DMS 273 (cell line): ENCODE results near the gene PLD1.
"Not testable (repeated sequence)": the region's sequence is repeated elsewhere in the genome, so short reads cannot be mapped to it uniquely, and the experiment has no call there.

Experiments used
- DNase-seq: peaks from one replicate; lab custom pipeline; 2025; ENCODE audit not compliant: unreplicated experiment; lab: John Stamatoyannopoulos, UW

The PLD1 gene

GRCh38 chr3:171703144-171703543 is 107.1 kb downstream of the PLD1 start:
- DNase-seq = no peak

- no peak for DNase-seq
Observed at GRCh38 chr3:171700653-171701052, 109.6 kb downstream of the PLD1 start.

- DNase-seq = no peak
Observed at GRCh38 chr3:171700157-171700556, 110.1 kb downstream of the PLD1 start.

- no peak for DNase-seq
Observed at GRCh38 chr3:171699601-171700000, 110.7 kb downstream of the PLD1 start.

- no peak for DNase-seq
Observed at GRCh38 chr3:171696805-171697204, 113.5 kb downstream of the PLD1 start.

GRCh38 chr3:171695426-171695825 is 114.9 kb downstream of the PLD1 start:
- DNase-seq = peak; percentile 35

- DNase-seq = peak; percentile 36
Observed at GRCh38 chr3:171694888-171695287, 115.4 kb downstream of the PLD1 start.

GRCh38 chr3:171692551-171692950 is 117.7 kb downstream of the PLD1 start:
- not testable (repeated sequence) for DNase-seq

- no peak for DNase-seq
Observed at GRCh38 chr3:171691485-171691884, 118.8 kb downstream of the PLD1 start.

- DNase-seq = no peak
Observed at GRCh38 chr3:171690281-171690680, 120.0 kb downstream of the PLD1 start.

GRCh38 chr3:171688593-171688992 is 121.7 kb downstream of the PLD1 start:
- no peak for DNase-seq

GRCh38 chr3:171688002-171688401 is 122.3 kb downstream of the PLD1 start:
- no peak for DNase-seq

GRCh38 chr3:171687581-171687980 is 122.7 kb downstream of the PLD1 start:
- no peak for DNase-seq

GRCh38 chr3:171687064-171687463 is 123.2 kb downstream of the PLD1 start:
- no peak for DNase-seq

- no peak for DNase-seq
Observed at GRCh38 chr3:171685116-171685895, 125.0 kb downstream of the PLD1 start.

- DNase-seq = no peak
Observed at GRCh38 chr3:171684221-171684620, 126.1 kb downstream of the PLD1 start.

- DNase-seq = no peak
Observed at GRCh38 chr3:171682743-171683142, 127.5 kb downstream of the PLD1 start.

- DNase-seq = no peak
Observed at GRCh38 chr3:171680726-171681411, 129.4 kb downstream of the PLD1 start.

GRCh38 chr3:171678971-171679492 is 131.3 kb downstream of the PLD1 start:
- no peak for DNase-seq

GRCh38 chr3:171677706-171678105 is 132.6 kb downstream of the PLD1 start:
- DNase-seq = no peak

GRCh38 chr3:171676601-171677175 is 133.6 kb downstream of the PLD1 start:
- DNase-seq = no peak

- no peak for DNase-seq
Observed at GRCh38 chr3:171673951-171674350, 136.3 kb downstream of the PLD1 start.
